Activated CD4-positive, alpha-beta T cell treated with anti-CD3 and anti-CD28 coated beads for 4 hours (primary cell): ENCODE results near the gene VILL.

Experiments used
- DNase-seq, 2 donors: peaks; one replicate each; pipeline ENCODE4 v3.0.0-alpha.2; 2020

VILL gene

GRCh38 chr3:37990527-37990926 is at the start of gene VILL:
TSS of gene VILL (plus strand) at chr3:37990786. CDS start at chr3:37993673, 2,887 bp downstream.
- DNase-seq, result no peak

- DNase-seq, result no peak
Measured at GRCh38 chr3:37941608-37942508, 48.7 kb upstream of the VILL start.

GRCh38 chr3:37942646-37943045 is 47.9 kb upstream of the VILL start:
- DNase-seq, result no peak

GRCh38 chr3:37943126-37943525 is 47.5 kb upstream of the VILL start:
- no peak for DNase-seq

- no peak for DNase-seq
Measured at GRCh38 chr3:37943631-37944314, 46.8 kb upstream of the VILL start.

GRCh38 chr3:37944391-37944842 is 46.2 kb upstream of the VILL start:
- DNase-seq, result no peak

- no peak for DNase-seq
Measured at GRCh38 chr3:37945156-37945806, 45.3 kb upstream of the VILL start.

- DNase-seq, result no peak
Measured at GRCh38 chr3:37945807-37946530, 44.6 kb upstream of the VILL start.

GRCh38 chr3:37946531-37946889 is 44.1 kb upstream of the VILL start:
- no peak for DNase-seq

GRCh38 chr3:37949866-37950265 is 40.7 kb upstream of the VILL start:
- no peak for DNase-seq

GRCh38 chr3:37952564-37952963 is 38.0 kb upstream of the VILL start:
- DNase-seq, result no peak

- no peak for DNase-seq
Measured at GRCh38 chr3:37953226-37953625, 37.4 kb upstream of the VILL start.

- DNase-seq, result no peak
Measured at GRCh38 chr3:37953707-37954394, 36.7 kb upstream of the VILL start.

- no peak for DNase-seq
Measured at GRCh38 chr3:37954881-37955280, 35.7 kb upstream of the VILL start.

- DNase-seq, result no peak
Measured at GRCh38 chr3:37955918-37956707, 34.5 kb upstream of the VILL start.

GRCh38 chr3:37956723-37957538 is 33.7 kb upstream of the VILL start:
- no peak for DNase-seq

- no peak for DNase-seq
Measured at GRCh38 chr3:37957539-37957936, 33.0 kb upstream of the VILL start.

- DNase-seq, result no peak
Measured at GRCh38 chr3:37961622-37962431, 28.8 kb upstream of the VILL start.

- DNase-seq, result no peak
Measured at GRCh38 chr3:37963016-37963415, 27.6 kb upstream of the VILL start.

- DNase-seq, result no peak
Measured at GRCh38 chr3:37963635-37964034, 27.0 kb upstream of the VILL start.
